GM12873 (cell line): ENCODE data around the gene HKDC1.

ENCODE experiments used
- CTCF ChIP-seq: IDR thresholded peaks from 2 replicates; pipeline ENCODE4 v1.5.1; 2012; ENCODE audit warnings: low read depth, mild to moderate bottlenecking, moderate library complexity, low read length, control low read depth; ENCODE audit not compliant: insufficient read depth; ENCODE audit errors: missing control alignments

Gene HKDC1

GRCh38 chr10:69246036-69246435 is 25.9 kb downstream of the HKDC1 start:
- TF ChIP-seq CTCF = no peak

- TF ChIP-seq CTCF = no peak
These were observed 26.6 kb downstream of the HKDC1 start for GRCh38 chr10:69246581-69247312.

GRCh38 chr10:69247313-69247710 is 27.2 kb downstream of the HKDC1 start:
- no peak for TF ChIP-seq CTCF

- TF ChIP-seq CTCF = no peak
These were observed 28.1 kb downstream of the HKDC1 start for GRCh38 chr10:69248117-69248730.

- no peak for TF ChIP-seq CTCF
These were observed 29.9 kb downstream of the HKDC1 start for GRCh38 chr10:69250041-69250440.

- no peak for TF ChIP-seq CTCF
These were observed 33.0 kb downstream of the HKDC1 start for GRCh38 chr10:69253171-69253570.

- no peak for TF ChIP-seq CTCF
These were observed 34.7 kb downstream of the HKDC1 start for GRCh38 chr10:69254877-69255276.
